ENCODE results near the gene THAP2. TPM values are rescaled to one million over a fixed set of nuclear protein-coding genes. Genes with fewer than 3 reads are reported as not detected.

Gene THAP2
- total and polyA plus RNA-seq, 2 donors (not counting 3 experiments of a cell fraction or from before 2014, with no cell fraction given): 1.4 to 4.4 TPM

DNA sequence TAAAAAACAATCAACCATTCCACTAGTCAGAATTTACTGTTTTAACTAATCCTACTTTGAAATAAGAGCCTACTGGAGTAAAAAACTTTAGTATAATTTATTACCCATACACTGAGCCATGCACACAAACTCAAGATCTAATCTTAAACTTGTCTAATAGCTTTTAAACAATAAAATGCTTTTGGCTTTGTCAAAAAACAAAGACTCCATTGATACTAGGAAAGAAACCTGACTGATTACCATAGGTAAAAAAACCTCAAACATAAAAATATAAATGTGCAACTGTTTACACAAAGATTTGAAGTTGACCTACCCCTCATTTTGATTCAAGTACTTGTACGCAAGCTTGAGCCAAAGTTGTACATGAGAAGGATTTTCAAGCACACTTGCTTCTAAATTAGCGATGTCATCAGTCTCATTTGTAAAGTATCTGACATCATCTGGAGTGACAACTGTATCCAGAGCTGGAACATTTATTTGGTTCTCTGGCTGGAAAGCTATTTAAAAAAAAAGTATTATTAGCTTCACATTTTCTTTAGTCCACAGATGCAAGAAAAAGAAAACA is 36.6 kb upstream of the THAP2 start:
- no peaks in the 10 kb centered on the region for H3K9me1 ChIP-seq (replicated peaks; ENCODE audit: control insufficient read depth, extremely low read depth, insufficient read depth, low read length)
- peak overlapping the region; percentile 64 for H3K27ac ChIP-seq (ENCODE audit: insufficient read depth, low read depth, low read length)
- peak overlapping the region; percentile 9 for H3K9ac ChIP-seq (replicated peaks; ENCODE audit: extremely low read depth, insufficient read depth, low read length)
- dilution Hi-C loops (cut with MboI; ENCODE audit: extremely low pct_ligation_motif_present, low sequenced_read_pairs): no loop called here
- H3K4me2 ChIP-seq (ENCODE audit: insufficient read depth, low read length): peak overlapping the region; percentile 82
- H3K4me3 ChIP-seq (replicated peaks in 1 of 3; ENCODE audit: insufficient read depth in 1 of 3, low read depth in 1 of 3, low read length in 3 of 3): no peak overlapping the region
- peaks cover 12% of the 10 kb centered on the region for H3K79me2 ChIP-seq (ENCODE audit: control insufficient read depth, insufficient read depth, low read length)
- BruUV-seq (replicated peaks): no TSS peak
- TF ChIP-seq MYC (IDR thresholded peaks at IDR 0.05; ENCODE audit: low read depth, low read length) (no peak), POLR2AphosphoS5 (IDR thresholded peaks at IDR 0.05; ENCODE audit: insufficient read depth, low read depth, low read length) (no peak), GATA2 (IDR thresholded peaks at IDR 0.05; ENCODE audit: insufficient read depth, insufficient read length, low read depth, low read length) (no peak), POLR2A (IDR thresholded peaks at IDR 0.05; ENCODE audit: low read depth, low read length) (no peak), EZH2 (IDR thresholded peaks at IDR 0.05; ENCODE audit: borderline replicate concordance, low read depth, low read length, severe bottlenecking) (no peak), FOS (IDR thresholded peaks at IDR 0.05; ENCODE audit: borderline replicate concordance, insufficient read depth, low read length) (no peak), JUN (IDR thresholded peaks at IDR 0.05; ENCODE audit: borderline replicate concordance, insufficient read depth, insufficient read length, low read depth) (no peak)
- TF ChIP-seq, protein P1, sequence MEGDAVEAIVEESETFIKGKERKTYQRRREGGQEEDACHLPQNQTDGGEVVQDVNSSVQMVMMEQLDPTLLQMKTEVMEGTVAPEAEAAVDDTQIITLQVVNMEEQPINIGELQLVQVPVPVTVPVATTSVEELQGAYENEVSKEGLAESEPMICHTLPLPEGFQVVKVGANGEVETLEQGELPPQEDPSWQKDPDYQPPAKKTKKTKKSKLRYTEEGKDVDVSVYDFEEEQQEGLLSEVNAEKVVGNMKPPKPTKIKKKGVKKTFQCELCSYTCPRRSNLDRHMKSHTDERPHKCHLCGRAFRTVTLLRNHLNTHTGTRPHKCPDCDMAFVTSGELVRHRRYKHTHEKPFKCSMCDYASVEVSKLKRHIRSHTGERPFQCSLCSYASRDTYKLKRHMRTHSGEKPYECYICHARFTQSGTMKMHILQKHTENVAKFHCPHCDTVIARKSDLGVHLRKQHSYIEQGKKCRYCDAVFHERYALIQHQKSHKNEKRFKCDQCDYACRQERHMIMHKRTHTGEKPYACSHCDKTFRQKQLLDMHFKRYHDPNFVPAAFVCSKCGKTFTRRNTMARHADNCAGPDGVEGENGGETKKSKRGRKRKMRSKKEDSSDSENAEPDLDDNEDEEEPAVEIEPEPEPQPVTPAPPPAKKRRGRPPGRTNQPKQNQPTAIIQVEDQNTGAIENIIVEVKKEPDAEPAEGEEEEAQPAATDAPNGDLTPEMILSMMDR (IDR thresholded peaks at IDR 0.05; ENCODE audit: extremely low read depth in 1 of 2, insufficient read depth in 1 of 2, low read depth in 1 of 2, low read length in 2 of 2): no peak
- TF ChIP-seq, protein P2, sequence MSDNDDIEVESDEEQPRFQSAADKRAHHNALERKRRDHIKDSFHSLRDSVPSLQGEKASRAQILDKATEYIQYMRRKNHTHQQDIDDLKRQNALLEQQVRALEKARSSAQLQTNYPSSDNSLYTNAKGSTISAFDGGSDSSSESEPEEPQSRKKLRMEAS (IDR thresholded peaks at IDR 0.05; ENCODE audit: insufficient read depth, insufficient read length): no peak
- no peak for FAIRE-seq
- H3K36me3 ChIP-seq (ENCODE audit: control insufficient read depth in 2 of 2, extremely low read depth in 1 of 2, insufficient read depth in 2 of 2, low read length in 2 of 2): peaks cover 7 to 46% of the 10 kb centered on the region in 2 experiments
- CTCF ChIA-PET: interaction anchor here (0.7 to 4.4 kb wide), 9 partner anchors 10 to 120 kb away, joined by 3 to 67 read pairs (median 6); partner anchors contain the start of genes THAP2 and ZFC3H1
- POLR2A ChIA-PET: interaction anchor here (1.4 kb wide), 1 partner anchor 9 kb away, joined by 4 read pairs; no protein-coding TSS in a partner anchor
- peaks cover 19% of the 10 kb centered on the region for H3K4me1 ChIP-seq (ENCODE audit: control insufficient read depth, extremely low read depth, insufficient read depth, low read length)
- no peak overlapping the region for H2AFZ ChIP-seq (ENCODE audit: low read depth, low read length)
- no peaks in the 10 kb centered on the region for H3K9me3 ChIP-seq (replicated peaks; ENCODE audit: control insufficient read depth, insufficient read depth, low read length)
- DNase-seq (ENCODE audit: low read depth, low spot score): peak; percentile 29
- no peaks in the 10 kb centered on the region for H4K20me1 ChIP-seq (replicated peaks; ENCODE audit: control insufficient read depth, extremely low read depth, insufficient read depth, low read length)
- intact Hi-C loops (cut with micrococcal nuclease): no loop called here
- H3K27me3 ChIP-seq (ENCODE audit: control insufficient read depth in 2 of 2, insufficient read depth in 2 of 2, low read length in 2 of 2): no peaks in the 10 kb centered on the region

Data from endothelial cell of umbilical vein (primary cell).